Stimulated activated naive CD8-positive, alpha-beta T cell treated with anti-CD3 and anti-CD28 coated beads, Interleukin-15, Interleukin-2, amounts not matched to agents 100 ng/mL and 50 ng/mL, for 24 hours (primary cell): ENCODE measurements around the gene SETMAR.

Experiments
- H3K27ac Mint-ChIP-seq: one replicate; pipeline ENCODE4 v1.8.0; 2021; ENCODE audit warnings: mild to moderate bottlenecking, mixed read lengths
- H3K27me3 Mint-ChIP-seq: one replicate; pipeline ENCODE4 v1.8.0; 2021; ENCODE audit warnings: mixed read lengths
- H3K36me3 Mint-ChIP-seq: one replicate; pipeline ENCODE4 v1.8.0; 2021; ENCODE audit warnings: low read depth, mixed read lengths
- H3K4me1 Mint-ChIP-seq: one replicate; pipeline ENCODE4 v1.8.0; 2021; ENCODE audit warnings: low read depth, mixed read lengths
- H3K4me3 Mint-ChIP-seq: one replicate; pipeline ENCODE4 v1.8.0; 2021; ENCODE audit warnings: mild to moderate bottlenecking, mixed read lengths
- H3K9me3 Mint-ChIP-seq: one replicate; pipeline ENCODE4 v1.8.0; 2021; ENCODE audit warnings: mixed read lengths

The SETMAR gene

DNA sequence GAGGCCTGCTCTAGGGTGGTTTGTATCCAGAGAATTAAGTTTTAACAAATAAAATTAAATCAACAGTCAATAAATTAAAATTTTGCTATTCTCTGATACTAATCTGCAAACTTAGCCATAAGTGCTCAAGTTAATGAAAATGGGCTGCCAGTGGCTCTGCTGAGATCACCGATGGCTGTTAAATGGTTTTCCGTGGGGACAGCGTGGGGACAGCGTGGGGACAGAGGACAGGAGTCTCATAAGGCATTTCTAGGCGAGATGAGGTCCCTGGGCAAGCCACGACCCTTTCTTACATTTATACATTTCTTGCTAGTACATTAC lies 53.0 kb downstream of the SETMAR start:
- Mint-ChIP-seq H3K36me3 (peaks cover 4% of the 10 kb centered on the region), H3K9me3 (peaks cover 3% of the 10 kb centered on the region), H3K4me3 (no peak overlapping the region), H3K27me3 (no peaks in the 10 kb centered on the region), H3K27ac (no peak overlapping the region), H3K4me1 (peaks cover 26% of the 10 kb centered on the region)

DNA sequence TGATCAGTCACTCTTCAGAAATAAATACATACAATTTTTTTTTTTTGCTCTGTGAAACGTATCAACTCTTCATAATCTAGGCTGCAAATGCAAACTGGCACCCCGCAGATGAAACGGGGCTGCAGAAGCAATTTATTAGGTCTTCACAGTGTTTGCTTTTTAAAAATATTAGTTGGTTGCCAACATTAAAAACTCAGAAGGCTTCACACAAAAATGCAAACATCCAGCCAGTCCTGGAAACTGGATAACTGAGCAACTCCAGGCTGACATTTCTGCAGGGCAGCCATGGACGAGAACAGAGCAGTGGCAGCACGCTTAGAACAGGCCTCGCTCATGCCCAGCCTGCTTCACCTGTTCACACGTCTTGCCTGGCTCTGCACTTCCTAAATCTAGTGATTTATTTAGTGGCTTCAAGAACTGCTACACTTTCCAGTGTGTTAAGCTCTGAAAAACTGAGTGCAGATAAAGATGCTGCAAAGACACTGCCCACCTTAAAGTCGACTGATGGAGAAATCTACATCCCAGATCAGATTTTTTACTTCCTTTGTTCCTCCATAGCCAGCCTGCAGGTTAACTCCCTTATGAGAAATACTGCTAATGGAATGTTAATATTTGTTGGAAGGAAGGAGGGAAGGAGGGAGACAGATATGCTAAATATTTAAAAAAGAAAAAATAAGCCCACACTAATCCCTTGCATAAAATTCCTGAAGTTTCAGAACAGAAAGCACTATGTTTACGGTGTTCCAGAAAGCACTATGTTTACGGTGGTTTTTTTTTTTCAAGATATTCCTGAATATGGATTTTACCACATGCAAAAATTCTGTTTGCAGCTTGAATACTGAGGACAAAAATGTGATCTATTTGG lies 53.6 kb downstream of the SETMAR start:
- H3K27me3 Mint-ChIP-seq = no peaks in the 10 kb centered on the region
- H3K36me3 Mint-ChIP-seq = peaks cover 4% of the 10 kb centered on the region
- peaks cover 3% of the 10 kb centered on the region for H3K9me3 Mint-ChIP-seq
- no peak overlapping the region for H3K27ac Mint-ChIP-seq
- no peak overlapping the region for H3K4me3 Mint-ChIP-seq
- H3K4me1 Mint-ChIP-seq = peaks cover 20% of the 10 kb centered on the region

DNA sequence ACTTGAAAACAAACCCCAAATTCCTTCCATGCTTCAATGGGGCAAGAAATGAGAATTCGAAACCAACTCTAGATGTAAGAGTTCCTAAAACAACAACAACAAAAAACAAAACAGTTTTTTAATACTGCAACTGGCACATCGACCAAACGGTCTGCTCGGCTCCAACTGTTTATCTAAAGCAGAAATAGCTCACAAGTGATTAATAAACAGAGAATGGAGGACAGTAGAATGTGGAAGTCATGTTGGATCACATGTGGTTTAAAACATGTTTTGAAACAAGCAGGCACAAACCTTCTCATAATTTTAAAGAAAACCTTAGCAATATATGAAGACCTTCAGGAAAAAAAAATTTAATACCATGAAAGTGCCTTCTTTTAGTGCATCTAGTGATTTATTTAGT lies 55.1 kb downstream of the SETMAR start:
- peaks cover 10% of the 10 kb centered on the region for H3K36me3 Mint-ChIP-seq
- no peak overlapping the region for H3K27ac Mint-ChIP-seq
- H3K9me3 Mint-ChIP-seq = peaks cover 3% of the 10 kb centered on the region
- H3K4me3 Mint-ChIP-seq = no peak overlapping the region
- peaks cover 8% of the 10 kb centered on the region for H3K4me1 Mint-ChIP-seq
- no peaks in the 10 kb centered on the region for H3K27me3 Mint-ChIP-seq

DNA sequence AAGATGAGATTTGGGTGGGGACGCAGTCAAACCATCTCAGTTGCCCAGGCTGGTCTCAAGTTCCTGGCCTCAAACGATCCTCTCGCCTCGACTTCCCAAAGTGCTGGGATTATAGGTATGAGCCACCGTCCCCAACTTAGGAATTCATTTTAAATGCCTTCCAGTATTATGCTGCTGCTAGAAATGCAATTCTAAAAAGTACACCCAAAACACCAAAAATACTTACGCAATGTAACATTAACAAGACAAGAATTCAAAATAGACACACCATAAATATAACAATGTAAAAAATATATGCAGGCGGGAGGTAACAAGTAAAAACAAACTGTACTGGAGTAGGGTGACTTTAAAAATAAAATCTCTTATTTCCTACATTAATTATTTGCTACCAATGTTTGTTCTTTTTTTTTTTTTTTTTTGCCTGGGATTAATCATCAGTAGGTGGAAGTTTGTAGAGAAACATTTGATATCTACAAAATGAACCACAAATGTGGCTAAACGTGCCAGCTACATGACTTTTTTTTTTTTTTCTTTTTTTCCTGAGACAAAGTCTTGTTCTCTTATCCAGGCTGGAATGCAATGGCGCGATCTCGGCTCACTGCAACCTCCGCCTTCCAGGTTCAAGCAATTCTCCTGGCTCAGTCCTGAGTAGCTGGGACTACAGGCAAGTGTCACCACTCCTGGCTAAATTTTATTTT lies 56.8 kb downstream of the SETMAR start:
- H3K36me3 Mint-ChIP-seq = peaks cover 10% of the 10 kb centered on the region
- H3K4me3 Mint-ChIP-seq = no peak overlapping the region
- H3K4me1 Mint-ChIP-seq = peaks cover 8% of the 10 kb centered on the region
- peaks cover 3% of the 10 kb centered on the region for H3K9me3 Mint-ChIP-seq
- H3K27me3 Mint-ChIP-seq = no peaks in the 10 kb centered on the region
- H3K27ac Mint-ChIP-seq = no peak overlapping the region

DNA sequence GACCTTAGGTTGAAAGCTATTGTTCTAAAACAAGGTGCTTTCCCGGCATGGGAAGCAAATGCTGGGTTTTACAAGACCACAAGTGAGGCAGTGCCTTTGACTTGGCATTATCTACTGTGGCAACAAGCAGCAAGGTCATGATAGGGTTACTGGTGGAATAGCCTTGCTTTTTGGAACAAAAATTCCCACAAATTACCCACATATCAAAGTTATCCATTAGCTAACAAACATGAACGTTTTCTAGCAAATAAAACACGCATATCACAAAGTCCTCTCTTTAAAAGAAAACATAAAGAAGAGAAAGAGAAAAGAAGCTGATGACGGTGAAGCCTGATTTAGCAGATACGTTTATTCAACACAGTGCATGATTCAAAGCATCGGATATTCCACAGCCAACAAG lies 57.6 kb downstream of the SETMAR start:
- H3K27me3 Mint-ChIP-seq = no peaks in the 10 kb centered on the region
- no peak overlapping the region for H3K27ac Mint-ChIP-seq
- H3K4me3 Mint-ChIP-seq = no peak overlapping the region
- peaks cover 8% of the 10 kb centered on the region for H3K4me1 Mint-ChIP-seq
- H3K36me3 Mint-ChIP-seq = peaks cover 10% of the 10 kb centered on the region
- peaks cover 3% of the 10 kb centered on the region for H3K9me3 Mint-ChIP-seq

DNA sequence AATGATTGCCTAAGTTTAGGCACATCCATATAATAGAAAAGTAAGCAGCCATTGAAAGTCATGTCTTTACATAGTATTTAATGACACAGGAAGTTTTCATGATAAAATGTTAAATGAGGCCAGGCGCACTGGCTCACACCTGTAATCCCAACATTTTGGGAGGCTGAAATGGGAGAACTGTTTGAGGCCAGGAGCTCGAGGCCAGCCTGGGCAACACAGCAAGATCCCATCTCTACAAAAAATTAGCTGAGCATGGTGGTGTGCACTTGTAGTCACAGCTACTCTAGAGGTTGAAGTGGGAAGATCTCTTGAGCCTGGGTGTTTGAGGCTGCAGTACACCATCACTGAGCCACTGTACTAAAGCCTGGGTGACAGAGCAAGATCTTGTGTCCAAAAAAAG lies 59.4 kb downstream of the SETMAR start:
- Mint-ChIP-seq H3K9me3 (peaks cover 3% of the 10 kb centered on the region), H3K4me3 (no peak overlapping the region), H3K27me3 (no peaks in the 10 kb centered on the region), H3K27ac (no peak overlapping the region), H3K36me3 (peaks cover 10% of the 10 kb centered on the region), H3K4me1 (peaks cover 8% of the 10 kb centered on the region)
